A549 (cell line): ENCODE measurements around the gene GPR150. TPM values are rescaled to one million over a fixed set of nuclear protein-coding genes. Genes with fewer than 3 reads are reported as not detected.

Source experiments
- ATAC-seq, 2 experiments: fragments of 200-7000 bp in 1 of 2; fragments of >200 bp in 1 of 2; cut with Nextera tagmentation in 1 of 2; cut with Tn5 transposase in 1 of 2; 3 replicates each; pipeline versions ENCODE4 v1.8.0 to v1.9.1; 2018 to 2020; ENCODE audit warnings: mild to moderate bottlenecking in 1 of 2, moderate library complexity in 1 of 2
- CTCF ChIA-PET: fragments of 300-600 bp; sonication (Branson Sonifier 250); formaldehyde crosslinking; extraction: SDS; loops from one replicate; lab custom pipeline; 2021; ENCODE audit warnings: antibody characterized with exemption, inconsistent platforms; lab: Yijun Ruan, JAX
- POLR2A ChIA-PET: fragments of 350-600 bp; formaldehyde crosslinking; extraction: SDS; loops from one replicate; lab custom pipeline; 2021; ENCODE audit warnings: antibody characterized with exemption, inconsistent platforms; lab: Yijun Ruan, JAX
- DNase-seq, 2 experiments: peaks; one replicate each; pipeline versions ENCODE4 v3.0.0 to v3.0.0-alpha.2; 2011 to 2016; ENCODE audit warnings: low read depth in 1 of 2, low spot score in 1 of 2
- FAIRE-seq: peaks from 2 replicates; lab custom pipeline; 2011; peaks lifted over from hg19 to GRCh38; lab: Jason Lieb, UNC
- H3K27ac ChIP-seq, 2 experiments: fragments of >200 bp; sonication (Bioruptor Twin); formaldehyde crosslinking; 3 replicates each; pipeline ENCODE4 v1.5.1; 2016 to 2017
- H3K4me1 ChIP-seq: fragments of >200 bp; sonication (Bioruptor Twin); formaldehyde crosslinking; 3 replicates; pipeline ENCODE4 v1.6.1; 2016
- H3K4me2 ChIP-seq: fragments of >200 bp; sonication (Bioruptor Twin); formaldehyde crosslinking; 3 replicates; pipeline ENCODE4 v1.6.1; 2016
- H3K4me3 ChIP-seq: fragments of >200 bp; sonication (Bioruptor Twin); formaldehyde crosslinking; 3 replicates; pipeline ENCODE4 v1.5.1; 2016
- H3K9me3 ChIP-seq: fragments of >200 bp; sonication (Bioruptor Twin); formaldehyde crosslinking; 3 replicates; pipeline ENCODE4 v1.6.1; 2016
- BCL3 ChIP-seq: fragments of >200 bp; sonication (Bioruptor Twin); formaldehyde crosslinking; IDR thresholded peaks from 3 replicates; pipeline ENCODE4 v1.6.1; 2016
- CEBPB ChIP-seq, 2 experiments: fragments of >200 bp in 1 of 2; sonication (Bioruptor Twin) in 1 of 2; formaldehyde crosslinking in 1 of 2; IDR thresholded peaks; 2 replicates each; pipeline ENCODE4 v1.6.1; 2012 to 2016
- E2F6 ChIP-seq: IDR thresholded peaks from 2 replicates; pipeline ENCODE4 v1.6.1; 2012; ENCODE audit warnings: low read depth, borderline replicate concordance
- EP300 ChIP-seq, 2 experiments: fragments of >200 bp; sonication (Bioruptor Twin); formaldehyde crosslinking; IDR thresholded peaks; 2 replicates in 1 of 2; 3 replicates in 1 of 2; pipeline ENCODE4 v1.6.1; 2016 to 2017
- FOSL2 ChIP-seq, 2 experiments: fragments of 450-650 bp in 1 of 2; fragments of >200 bp in 1 of 2; sonication (Bioruptor Twin) in 1 of 2; formaldehyde crosslinking; IDR thresholded peaks; 2 replicates each; pipeline versions ENCODE4 v1.5.0 to v1.6.1; 2016 to 2020; ENCODE audit warnings: mild to moderate bottlenecking in 1 of 2, moderate library complexity in 1 of 2
- FOXS1 ChIP-seq: fragments of 250-450 bp; sonication (Bioruptor Pico); IDR thresholded peaks from 2 replicates; pipeline ENCODE4 v1.5.0; 2020; ENCODE audit warnings: mild to moderate bottlenecking, moderate library complexity
- HOXB13 ChIP-seq: fragments of 250-450 bp; sonication (Bioruptor Pico); IDR thresholded peaks from 2 replicates; pipeline ENCODE4 v1.5.0; 2020; ENCODE audit warnings: low read depth, mild to moderate bottlenecking, moderate library complexity
- HOXB5 ChIP-seq: fragments of 250-450 bp; sonication (Bioruptor Pico); IDR thresholded peaks from 2 replicates; pipeline ENCODE4 v1.5.0; 2020; ENCODE audit warnings: mild to moderate bottlenecking, moderate library complexity
- JUN ChIP-seq, 2 experiments: fragments of >200 bp; sonication (Bioruptor Twin); formaldehyde crosslinking; IDR thresholded peaks; 2 replicates in 1 of 2; 3 replicates in 1 of 2; pipeline ENCODE4 v1.6.1; 2016 to 2017
- JUNB ChIP-seq: fragments of >200 bp; sonication (Bioruptor Twin); formaldehyde crosslinking; IDR thresholded peaks from 2 replicates; pipeline ENCODE4 v1.6.1; 2016
- MAZ ChIP-seq: fragments of 150-350 bp; IDR thresholded peaks from 2 replicates; pipeline ENCODE4 v1.6.1; 2014; ENCODE audit warnings: antibody characterized with exemption, low read depth, low read length, borderline replicate concordance
- RARB ChIP-seq: fragments of 250-450 bp; sonication (Bioruptor Pico); IDR thresholded peaks from 2 replicates; pipeline ENCODE4 v1.8.0; 2021; ENCODE audit warnings: mild to moderate bottlenecking, moderate library complexity
- RCOR1 ChIP-seq: fragments of 150-350 bp; IDR thresholded peaks from 2 replicates; pipeline ENCODE4 v1.6.1; 2014; ENCODE audit warnings: antibody characterized with exemption, low read length, low read depth
- SMC3 ChIP-seq: fragments of >200 bp; sonication (Bioruptor Twin); formaldehyde crosslinking; IDR thresholded peaks from 3 replicates; pipeline ENCODE4 v1.6.1; 2018; ENCODE audit warnings: inconsistent platforms
- TFCP2L1 ChIP-seq: fragments of 250-450 bp; sonication (Bioruptor Pico); IDR thresholded peaks from 2 replicates; pipeline ENCODE4 v1.5.0; 2021; ENCODE audit warnings: mild to moderate bottlenecking
- ZC3H11A ChIP-seq: fragments of 450-650 bp; IDR thresholded peaks from 2 replicates; pipeline ENCODE4 v1.6.1; 2014; ENCODE audit warnings: antibody characterized with exemption, mild to moderate bottlenecking
- ZNF302 ChIP-seq: fragments of 250-450 bp; sonication (Bioruptor Pico); IDR thresholded peaks from 2 replicates; pipeline ENCODE4 v1.9.0; 2021; ENCODE audit warnings: inconsistent platforms, mild to moderate bottlenecking, moderate library complexity
- ZSCAN20 ChIP-seq: fragments of 250-450 bp; sonication (Bioruptor Pico); IDR thresholded peaks from 2 replicates; pipeline ENCODE4 v1.8.0; 2022; ENCODE audit warnings: mild to moderate bottlenecking, moderate library complexity
- WGBS: methylation state at CpG from one replicate; pipeline ENCODE4 v1.1.6; 2017; ENCODE audit errors: missing lambda C conversion rate; 5-methylcytosine and 5-hydroxymethylcytosine counted together
- polyA plus RNA-seq, 4 experiments: library from polyadenylated mRNA; depleted of rRNA in 3 of 4; stranded (reverse); fragments of >200 nt; fragmentation: RNase III in 1 of 4; extraction: RNeasy Plus Mini Kit Qiagen cat#74134 plus additional on column Dnase treatment in 1 of 4; gene quantifications; 2 replicates in 3 of 4; 3 replicates in 1 of 4; pipeline ENCODE4 v1.2.3, GENCODE V29; 2011 to 2017

The GPR150 gene
- polyA plus RNA-seq, 2 of the 4 experiments (the other 2 are of a cell fraction), result 0.13 TPM; not detected in 1

GRCh38 chr5:95621839-95622629 is 2.1 kb downstream of the GPR150 start:
- DNase-seq (no peak), FAIRE-seq (no peak), ATAC-seq (no peak)
- Histone ChIP-seq H3K4me3 (no peak overlapping the region), H3K27ac (no peak overlapping the region), H3K4me2 (no peak overlapping the region), H3K4me1 (0 out of 3 replicates have a peak, but pooled peaks cover 4% of the 10 kb centered on the region), H3K9me3 (no peaks in the 10 kb centered on the region)
- POLR2A ChIA-PET, result no interaction called here
- TF ChIP-seq HOXB13 (CRISPR knock-in tag), result no peak
- TF ChIP-seq ZC3H11A, result no peak
- no peak for TF ChIP-seq TFCP2L1 (CRISPR knock-in tag)
- no peak for TF ChIP-seq MAZ
- TF ChIP-seq RCOR1, result no peak
- TF ChIP-seq JUNB, result no peak
- no peak for TF ChIP-seq ZSCAN20
- TF ChIP-seq FOXS1 (CRISPR knock-in tag), result no peak
- TF ChIP-seq BCL3, result no peak
- 68% methylated on average over 8 of the region's 8 CpGs for WGBS
- CTCF ChIA-PET, result interaction anchor here (1.7 to 1.8 kb wide), 2 partner anchors 21 to 23 kb away, joined by 4 to 5 read pairs; no protein-coding TSS in a partner anchor

GRCh38 chr5:95623706-95624105 is 3.8 kb downstream of the GPR150 start:
- 80% methylated on average over 5 of the region's 5 CpGs for WGBS
- H3K4me2 ChIP-seq, result no peak overlapping the region
- H3K9me3 ChIP-seq, result no peaks in the 10 kb centered on the region
- TF ChIP-seq E2F6 (no peak), EP300 (IDR thresholded peaks at IDR 0.05) (no peak), BCL3 (no peak), TFCP2L1 (CRISPR knock-in tag) (no peak), JUN (IDR thresholded peaks at IDR 0.05) (no peak), SMC3 (no peak), HOXB5 (no peak), ZNF302 (no peak), FOSL2 (IDR thresholded peaks at IDR 0.05) (no peak), FOSL2 (CRISPR knock-in tag; IDR thresholded peaks at IDR 0.05) (no peak), CEBPB (IDR thresholded peaks at IDR 0.05) (no peak)
- no peak overlapping the region for H3K27ac ChIP-seq
- ChIA-PET CTCF (interaction anchor here (0.7 to 1.8 kb wide), 5 partner anchors 20 to 69 kb away, joined by 3 to 5 read pairs (median 4); partner anchors contain the start of genes ARSK, RFESD and SKIC3), POLR2A (no interaction called here)
- ATAC-seq, result no peak
- 0 out of 3 replicates have a peak, but pooled peaks cover 4% of the 10 kb centered on the region for H3K4me1 ChIP-seq
- H3K4me3 ChIP-seq, result no peak overlapping the region
- no peak for FAIRE-seq
- no peak for DNase-seq

- FAIRE-seq (no peak), DNase-seq (no peak), ATAC-seq (no peak)
- H3K4me1 ChIP-seq, result 0 out of 3 replicates have a peak, but pooled peaks cover 4% of the 10 kb centered on the region
- TF ChIP-seq ZSCAN20 (no peak), RARB (no peak)
- H3K27ac ChIP-seq, result no peak overlapping the region
- WGBS, result 84% methylated on average over 2 of the region's 2 CpGs
- H3K4me2 ChIP-seq, result no peak overlapping the region
- H3K4me3 ChIP-seq, result no peak overlapping the region
- H3K9me3 ChIP-seq, result no peaks in the 10 kb centered on the region
- CTCF ChIA-PET, result interaction anchor here (1.2 kb wide), 1 partner anchor 20 kb away, joined by 3 read pairs; no protein-coding TSS in a partner anchor
- POLR2A ChIA-PET, result no interaction called here
These were observed 4.5 kb downstream of the GPR150 start for GRCh38 chr5:95624368-95624767.
